WTC11 (cell line): ENCODE data around the gene MAPK12. TPM values are rescaled to one million over a fixed set of nuclear protein-coding genes. Genes with fewer than 3 reads are reported as not detected.

Experiments used
- ATAC-seq: fragments of 200-7000 bp; cut with Tn5 transposase; 2 replicates; pipeline ENCODE4 v1.10.0; 2021; ENCODE audit warnings: mild to moderate bottlenecking, moderate library complexity
- CTCF ChIA-PET: fragments of 300-600 bp; sonication (Branson Sonifier 250); formaldehyde crosslinking; loops from one replicate; lab custom pipeline; 2021; ENCODE audit warnings: antibody characterized with exemption; lab: Charles Lee
- POLR2A ChIA-PET: fragments of 350-600 bp; sonication (Branson Sonifier 250); formaldehyde crosslinking; loops from one replicate; lab custom pipeline; 2021; ENCODE audit warnings: antibody characterized with exemption; lab: Charles Lee
- DNase-seq: peaks from one replicate; pipeline ENCODE4 v3.0.0; 2021; ENCODE audit warnings: low spot score
- H3K27ac Mint-ChIP-seq: 2 replicates; pipeline ENCODE4 v1.8.0; 2021; ENCODE audit warnings: mixed read lengths
- H3K27me3 Mint-ChIP-seq: 2 replicates; pipeline ENCODE4 v1.8.0; 2021; ENCODE audit warnings: low read depth, mild to moderate bottlenecking, moderate library complexity, mixed read lengths
- H3K36me3 Mint-ChIP-seq: 2 replicates; pipeline ENCODE4 v1.8.0; 2021; ENCODE audit warnings: mixed read lengths
- H3K4me1 Mint-ChIP-seq: 2 replicates; pipeline ENCODE4 v1.8.0; 2022; ENCODE audit warnings: mixed read lengths
- H3K4me3 Mint-ChIP-seq: 2 replicates; pipeline ENCODE4 v1.8.0; 2021; ENCODE audit warnings: mild to moderate bottlenecking, moderate library complexity, mixed read lengths
- H3K9me3 Mint-ChIP-seq: 2 replicates; pipeline ENCODE4 v1.8.0; 2021; ENCODE audit warnings: mixed read lengths
- ARID4B ChIP-seq: sonication (generic); formaldehyde crosslinking; IDR thresholded peaks from 2 replicates; pipeline ENCODE4 v1.8.0; 2023; ENCODE audit warnings: missing genetic modification reagents, mild to moderate bottlenecking, borderline replicate concordance
- ATF2 ChIP-seq: sonication (generic); formaldehyde crosslinking; IDR thresholded peaks from 2 replicates; pipeline ENCODE4 v1.8.1; 2022; ENCODE audit warnings: low read depth, missing genetic modification reagents, borderline replicate concordance
- E2F1 ChIP-seq: sonication (generic); formaldehyde crosslinking; IDR thresholded peaks from 2 replicates; pipeline ENCODE4 v1.8.0; 2022; ENCODE audit warnings: mild to moderate bottlenecking, missing genetic modification reagents
- ESRRA ChIP-seq: sonication (generic); formaldehyde crosslinking; IDR thresholded peaks from 2 replicates; pipeline ENCODE4 v1.8.1; 2022; ENCODE audit warnings: mild to moderate bottlenecking, missing genetic modification reagents, borderline replicate concordance
- ETV6 ChIP-seq: sonication (generic); formaldehyde crosslinking; IDR thresholded peaks from 2 replicates; pipeline ENCODE4 v1.8.1; 2022; ENCODE audit warnings: mild to moderate bottlenecking, missing genetic modification reagents
- GRHL2 ChIP-seq: fragments of 250-450 bp; sonication (Bioruptor Pico); IDR thresholded peaks from 2 replicates; pipeline ENCODE4 v1.8.0; 2022; ENCODE audit warnings: mild to moderate bottlenecking, moderate library complexity; ENCODE audit not compliant: insufficient replicate concordance, severe bottlenecking
- JAZF1 ChIP-seq: fragments of 250-450 bp; sonication (Bioruptor Pico); IDR thresholded peaks from 2 replicates; pipeline ENCODE4 v1.9.0; 2021; ENCODE audit warnings: moderate library complexity, mild to moderate bottlenecking, inconsistent platforms
- JUN ChIP-seq: sonication (generic); formaldehyde crosslinking; IDR thresholded peaks from 2 replicates; pipeline ENCODE4 v1.8.0; 2023; ENCODE audit warnings: mild to moderate bottlenecking, missing genetic modification reagents
- KAT7 ChIP-seq: sonication (generic); formaldehyde crosslinking; IDR thresholded peaks from 2 replicates; pipeline ENCODE4 v1.8.1; 2023; ENCODE audit warnings: missing genetic modification reagents, mild to moderate bottlenecking, borderline replicate concordance
- MLX ChIP-seq: sonication (generic); formaldehyde crosslinking; IDR thresholded peaks from 2 replicates; pipeline ENCODE4 v1.8.1; 2023; ENCODE audit warnings: mild to moderate bottlenecking, missing genetic modification reagents, moderate library complexity
- NFATC4 ChIP-seq: fragments of 250-450 bp; sonication (Bioruptor Pico); IDR thresholded peaks from 2 replicates; pipeline ENCODE4 v1.9.0; 2021; ENCODE audit warnings: mild to moderate bottlenecking
- PREB ChIP-seq: sonication (generic); formaldehyde crosslinking; IDR thresholded peaks from 2 replicates; pipeline ENCODE4 v1.8.1; 2022; ENCODE audit warnings: mild to moderate bottlenecking, missing genetic modification reagents, moderate library complexity, borderline replicate concordance
- RELA ChIP-seq: sonication (generic); formaldehyde crosslinking; IDR thresholded peaks from 2 replicates; pipeline ENCODE4 v1.8.1; 2022; ENCODE audit warnings: missing genetic modification reagents, mild to moderate bottlenecking, borderline replicate concordance
- TEAD1 ChIP-seq: sonication (generic); formaldehyde crosslinking; IDR thresholded peaks from 2 replicates; pipeline ENCODE4 v1.8.0; 2022; ENCODE audit warnings: mild to moderate bottlenecking, missing genetic modification reagents
- USF2 ChIP-seq: sonication (generic); formaldehyde crosslinking; IDR thresholded peaks from 2 replicates; pipeline ENCODE4 v1.8.1; 2023; ENCODE audit warnings: mild to moderate bottlenecking, missing genetic modification reagents, moderate library complexity
- ZNF138 ChIP-seq: sonication (generic); formaldehyde crosslinking; conservative IDR thresholded peaks from 2 replicates; pipeline ENCODE4 v1.8.1; 2022; ENCODE audit warnings: mild to moderate bottlenecking, moderate library complexity, missing genetic modification reagents
- ZNF416 ChIP-seq: fragments of 250-450 bp; sonication (Bioruptor Pico); IDR thresholded peaks from 2 replicates; pipeline ENCODE4 v1.9.0; 2021; ENCODE audit warnings: mild to moderate bottlenecking, inconsistent platforms
- total RNA-seq: library from RNA; stranded (reverse); gene quantifications from 3 replicates; pipeline ENCODE4 v1.2.3, GENCODE V29; 2021

Gene MAPK12
- total RNA-seq, 1 experiment from 2014 or later: 31.0 TPM

GRCh38 chr22:50233223-50233622 lies 28.3 kb downstream of the MAPK12 start:
- POLR2A ChIA-PET: no interaction called here
- Mint-ChIP-seq H3K9me3 (peaks cover 11% of the 10 kb centered on the region), H3K36me3 (peaks cover 12% of the 10 kb centered on the region), H3K27me3 (no peaks in the 10 kb centered on the region), H3K27ac (no peak overlapping the region), H3K4me3 (no peak overlapping the region), H3K4me1 (no peaks in the 10 kb centered on the region; the same call in 1 of the 2 replicates)
- CTCF ChIA-PET: interaction anchor here (0.5 to 1.2 kb wide), 3 partner anchors 8 to 265 kb away, joined by 3 to 6 read pairs (median 3); no protein-coding TSS in a partner anchor
- ATAC-seq (no peak), DNase-seq (no peak)
- TF ChIP-seq ZNF416: no peak
- TF ChIP-seq KAT7 (CRISPR knock-in tag): no peak
- TF ChIP-seq ETV6 (CRISPR knock-in tag): no peak
- no peak for TF ChIP-seq ZNF138 (CRISPR knock-in tag)
- no peak for TF ChIP-seq MLX (CRISPR knock-in tag)
- TF ChIP-seq ESRRA (CRISPR knock-in tag): no peak
- TF ChIP-seq ARID4B (CRISPR knock-in tag): no peak
- TF ChIP-seq RELA: no peak
- no peak for TF ChIP-seq USF2
- no peak for TF ChIP-seq JUN
- no peak for TF ChIP-seq ATF2 (CRISPR knock-in tag)
- TF ChIP-seq TEAD1: no peak
- TF ChIP-seq JAZF1 (CRISPR knock-in tag): no peak
- no peak for TF ChIP-seq PREB (CRISPR knock-in tag)
- TF ChIP-seq NFATC4 (CRISPR knock-in tag): no peak
- TF ChIP-seq E2F1 (CRISPR knock-in tag): no peak
- TF ChIP-seq GRHL2 (CRISPR knock-in tag): no peak
